CD8-positive, alpha-beta memory T cell (primary cell): Measurements from ENCODE around the gene SMPDL3B. TPM values are rescaled to one million over a fixed set of nuclear protein-coding genes. Genes with fewer than 3 reads are reported as not detected.
A peak's percentile ranks its signal among the peaks of the same experiment; 100 is the strongest.

ENCODE experiments used
- CTCF ChIA-PET: fragments of 350-600 bp; sonication (Branson Sonifier 250); formaldehyde crosslinking; loops from one replicate; lab custom pipeline; 2021; ENCODE audit warnings: antibody characterized with exemption; lab: Charles Lee
- POLR2A ChIA-PET: fragments of 350-600 bp; sonication (Branson Sonifier 250); formaldehyde crosslinking; loops from one replicate; lab custom pipeline; 2021; ENCODE audit warnings: antibody characterized with exemption; lab: Charles Lee
- DNase-seq, 5 donors: peaks; one replicate each; pipeline versions ENCODE4 v3.0.0 to v3.0.0-alpha.2; 2020 to 2022; ENCODE audit warnings: mixed read lengths in 1 of 5
- H3K27ac ChIP-seq: one replicate; pipeline ENCODE4 v1.7.0; 2013; ENCODE audit warnings: low read depth, mild to moderate bottlenecking, low read length, moderate library complexity
- H3K27me3 ChIP-seq: 2 replicates; pipeline ENCODE4 v1.7.0; 2013; ENCODE audit warnings: low read length, mild to moderate bottlenecking; ENCODE audit not compliant: insufficient read depth, poor library complexity, severe bottlenecking
- H3K36me3 ChIP-seq: 2 replicates; pipeline ENCODE4 v1.7.0; 2013; ENCODE audit warnings: mild to moderate bottlenecking, low read length, moderate library complexity; ENCODE audit not compliant: insufficient read depth
- H3K4me1 ChIP-seq: 2 replicates; pipeline ENCODE4 v1.7.0; 2013; ENCODE audit warnings: mild to moderate bottlenecking, low read length, moderate library complexity; ENCODE audit not compliant: insufficient read depth
- H3K4me3 ChIP-seq: 2 replicates; pipeline ENCODE4 v1.7.0; 2013; ENCODE audit warnings: mild to moderate bottlenecking, low read length
- H3K9me3 ChIP-seq: 2 replicates; pipeline ENCODE4 v1.7.0; 2013; ENCODE audit warnings: mild to moderate bottlenecking, low read length
- H3K27ac Mint-ChIP-seq, 8 donors: one replicate each; pipeline ENCODE4 v1.8.0; 2020 to 2021; ENCODE audit warnings: mixed read lengths in 8 of 8, mild to moderate bottlenecking in 6 of 8, inconsistent platforms in 3 of 8, moderate library complexity in 3 of 8
- H3K27me3 Mint-ChIP-seq, 2 donors: one replicate each; pipeline ENCODE4 v1.8.0; 2020 to 2021; ENCODE audit warnings: mixed read lengths in 2 of 2, mild to moderate bottlenecking in 1 of 2, moderate library complexity in 1 of 2
- H3K36me3 Mint-ChIP-seq, 3 donors: one replicate each; pipeline ENCODE4 v1.8.0; 2020 to 2021; ENCODE audit warnings: mixed read lengths in 3 of 3, inconsistent platforms in 1 of 3, mild to moderate bottlenecking in 1 of 3
- H3K4me1 Mint-ChIP-seq, 3 donors: one replicate each; pipeline ENCODE4 v1.8.0; 2020 to 2021; ENCODE audit warnings: mixed read lengths in 3 of 3, inconsistent platforms in 1 of 3, mild to moderate bottlenecking in 1 of 3
- H3K4me3 Mint-ChIP-seq, 7 donors: one replicate each; pipeline ENCODE4 v1.8.0; 2020 to 2021; ENCODE audit warnings: mixed read lengths in 7 of 7, mild to moderate bottlenecking in 6 of 7, moderate library complexity in 4 of 7, inconsistent platforms in 2 of 7
- H3K9me3 Mint-ChIP-seq, 5 donors: one replicate each; pipeline ENCODE4 v1.8.0; 2020 to 2022; ENCODE audit warnings: mixed read lengths in 5 of 5, mild to moderate bottlenecking in 3 of 5, moderate library complexity in 2 of 5, inconsistent platforms in 1 of 5
- polyA plus RNA-seq: library from polyadenylated mRNA; unstranded; fragments of 300-500 nt; fragmentation: Illumina TruSeq; gene quantifications from one replicate; pipeline ENCODE4 v1.2.3, GENCODE V29; 2021
- total RNA-seq, 2 experiments: library from RNA; stranded (reverse); gene quantifications; one replicate each; pipeline ENCODE4 v1.2.3, GENCODE V29; 2021

SMPDL3B gene
- total and polyA plus RNA-seq, 3 experiments from 2014 or later: 0.27 TPM; not detected in 2

- Histone ChIP-seq H3K9me3 (no peaks in the 10 kb centered on the region), H3K4me1 (peaks cover 4% of the 10 kb centered on the region), H3K27ac (no peak overlapping the region), H3K4me3 (no peak overlapping the region), H3K27me3 (no peaks in the 10 kb centered on the region), H3K36me3 (no peaks in the 10 kb centered on the region)
- ChIA-PET CTCF (interaction anchor here (0.7 kb wide), 1 partner anchor 8 kb away, joined by 3 read pairs; no protein-coding TSS in a partner anchor), POLR2A (no interaction called here)
- Mint-ChIP-seq H3K27ac (no peak overlapping the region), H3K27me3 (peaks cover 10 to 12% of the 10 kb centered on the region in 2 donors), H3K4me3 (no peak overlapping the region), H3K9me3 (no peaks in the 10 kb centered on the region), H3K4me1 (peaks cover 6 to 11% (median 6%) of the 10 kb centered on the region in 3 donors), H3K36me3 (no peaks in the 10 kb centered on the region)
- DNase-seq: no peak
Observed at GRCh38 chr1:27931184-27931583, 3.6 kb upstream of the SMPDL3B start.

GRCh38 chr1:27931759-27932158, 3.0 kb upstream of the SMPDL3B start:
- H3K4me3 ChIP-seq: no peak overlapping the region
- no peaks in the 10 kb centered on the region for H3K9me3 Mint-ChIP-seq
- no peak overlapping the region for H3K27ac ChIP-seq
- no peaks in the 10 kb centered on the region for H3K9me3 ChIP-seq
- H3K4me1 Mint-ChIP-seq: peaks cover 6 to 11% (median 6%) of the 10 kb centered on the region in 3 donors
- no peaks in the 10 kb centered on the region for H3K36me3 Mint-ChIP-seq
- no peak overlapping the region for H3K4me3 Mint-ChIP-seq
- peaks cover 10 to 12% of the 10 kb centered on the region in 2 donors for H3K27me3 Mint-ChIP-seq
- H3K27ac Mint-ChIP-seq: no peak overlapping the region
- H3K27me3 ChIP-seq: no peaks in the 10 kb centered on the region
- CTCF ChIA-PET: no interaction called here
- no peak for DNase-seq
- peaks cover 4% of the 10 kb centered on the region for H3K4me1 ChIP-seq
- POLR2A ChIA-PET: no interaction called here
- no peaks in the 10 kb centered on the region for H3K36me3 ChIP-seq

- Histone ChIP-seq H3K4me3 (no peak overlapping the region), H3K27me3 (no peaks in the 10 kb centered on the region), H3K27ac (no peak overlapping the region), H3K9me3 (no peaks in the 10 kb centered on the region), H3K4me1 (peaks cover 9% of the 10 kb centered on the region), H3K36me3 (no peaks in the 10 kb centered on the region)
- Mint-ChIP-seq H3K4me3 (no peak overlapping the region), H3K27me3 (peaks cover 10 to 12% of the 10 kb centered on the region in 2 donors), H3K27ac (peak overlapping the region in 1 of 8 donors; percentile 74), H3K36me3 (no peaks in the 10 kb centered on the region), H3K4me1 (peaks cover 14 to 31% (median 15%) of the 10 kb centered on the region in 3 donors), H3K9me3 (no peaks in the 10 kb centered on the region)
- ChIA-PET POLR2A (interaction anchor here (0.6 kb wide), 1 partner anchor 49 kb away, joined by 6 read pairs; no protein-coding TSS in a partner anchor), CTCF (no interaction called here)
- DNase-seq: no peak
Observed at GRCh38 chr1:27935721-27936120, 921 bp downstream of the SMPDL3B start.

- no peak overlapping the region for H3K27ac ChIP-seq
- Mint-ChIP-seq H3K27ac (no peak overlapping the region), H3K4me1 (peaks cover 15 to 31% (median 19%) of the 10 kb centered on the region in 3 donors), H3K4me3 (no peak overlapping the region), H3K36me3 (no peaks in the 10 kb centered on the region), H3K27me3 (peaks cover 10 to 12% of the 10 kb centered on the region in 2 donors), H3K9me3 (no peaks in the 10 kb centered on the region)
- H3K9me3 ChIP-seq: no peaks in the 10 kb centered on the region
- CTCF ChIA-PET: no interaction called here
- POLR2A ChIA-PET: no interaction called here
- DNase-seq: no peak
- no peaks in the 10 kb centered on the region for H3K27me3 ChIP-seq
- H3K4me1 ChIP-seq: peaks cover 13% of the 10 kb centered on the region
- H3K4me3 ChIP-seq: no peak overlapping the region
- no peaks in the 10 kb centered on the region for H3K36me3 ChIP-seq
Observed at GRCh38 chr1:27936370-27936769, 1.6 kb downstream of the SMPDL3B start.

- ChIA-PET POLR2A (no interaction called here), CTCF (no interaction called here)
- H3K27me3 ChIP-seq: no peaks in the 10 kb centered on the region
- H3K36me3 ChIP-seq: no peaks in the 10 kb centered on the region
- H3K9me3 ChIP-seq: no peaks in the 10 kb centered on the region
- no peak overlapping the region for H3K27ac Mint-ChIP-seq
- no peak overlapping the region for H3K27ac ChIP-seq
- no peak overlapping the region for H3K4me3 ChIP-seq
- no peak overlapping the region for H3K4me3 Mint-ChIP-seq
- no peaks in the 10 kb centered on the region for H3K36me3 Mint-ChIP-seq
- H3K4me1 Mint-ChIP-seq: peaks cover 15 to 34% (median 20%) of the 10 kb centered on the region in 3 donors
- no peaks in the 10 kb centered on the region for H3K9me3 Mint-ChIP-seq
- no peak for DNase-seq
- H3K4me1 ChIP-seq: peaks cover 13% of the 10 kb centered on the region
- H3K27me3 Mint-ChIP-seq: peaks cover 3 to 10% of the 10 kb centered on the region in 2 donors
Observed at GRCh38 chr1:27937524-27937836, 2.7 kb downstream of the SMPDL3B start.

- Mint-ChIP-seq H3K4me1 (peaks cover 23 to 43% (median 28%) of the 10 kb centered on the region in 3 donors), H3K36me3 (no peaks in the 10 kb centered on the region), H3K9me3 (no peaks in the 10 kb centered on the region), H3K4me3 (peak overlapping the region in 1 of 7 donors; percentile 16), H3K27me3 (peaks cover 0 to 8% of the 10 kb centered on the region in 2 donors), H3K27ac (peak overlapping the region in 1 of 8 donors; percentile 70)
- CTCF ChIA-PET: interaction anchor here (1.2 kb wide), 1 partner anchor 81 kb away, joined by 4 read pairs; no protein-coding TSS in a partner anchor
- no peak overlapping the region for H3K27ac ChIP-seq
- H3K4me1 ChIP-seq: peaks cover 22% of the 10 kb centered on the region
- H3K4me3 ChIP-seq: no peak overlapping the region
- no peaks in the 10 kb centered on the region for H3K36me3 ChIP-seq
- DNase-seq: no peak
- POLR2A ChIA-PET: no interaction called here
- H3K9me3 ChIP-seq: no peaks in the 10 kb centered on the region
- no peaks in the 10 kb centered on the region for H3K27me3 ChIP-seq
Observed at GRCh38 chr1:27938488-27938887, 3.7 kb downstream of the SMPDL3B start.

- Histone ChIP-seq H3K27ac (no peak overlapping the region), H3K27me3 (no peaks in the 10 kb centered on the region), H3K4me3 (no peak overlapping the region), H3K36me3 (no peaks in the 10 kb centered on the region), H3K4me1 (peaks cover 33% of the 10 kb centered on the region), H3K9me3 (no peaks in the 10 kb centered on the region)
- Mint-ChIP-seq H3K36me3 (no peaks in the 10 kb centered on the region), H3K4me3 (no peak overlapping the region), H3K27ac (peak overlapping the region; percentile 24 to 87 (median 70)), H3K27me3 (peaks cover 0 to 5% of the 10 kb centered on the region in 2 donors), H3K4me1 (peaks cover 26 to 43% (median 31%) of the 10 kb centered on the region in 3 donors), H3K9me3 (no peaks in the 10 kb centered on the region)
- CTCF ChIA-PET: interaction anchor here (0.7 to 2.5 kb wide), 16 partner anchors 10 to 149 kb away, joined by 3 to 19 read pairs (median 4); partner anchors contain the start of gene EYA3
- POLR2A ChIA-PET: interaction anchor here (0.6 kb wide), 1 partner anchor 24 kb away, joined by 5 read pairs; no protein-coding TSS in a partner anchor
- DNase-seq: peak; percentile 51 to 79 (median 58)
Observed at GRCh38 chr1:27940297-27940696, 5.5 kb downstream of the SMPDL3B start.

- ChIA-PET CTCF (interaction anchor here (0.7 to 2.5 kb wide), 15 partner anchors 11 to 148 kb away, joined by 3 to 19 read pairs (median 4); partner anchors contain the start of gene EYA3), POLR2A (interaction anchor here (0.6 kb wide), 1 partner anchor 23 kb away, joined by 5 read pairs; no protein-coding TSS in a partner anchor)
- Histone ChIP-seq H3K4me1 (peaks cover 32% of the 10 kb centered on the region), H3K9me3 (no peaks in the 10 kb centered on the region), H3K27me3 (no peaks in the 10 kb centered on the region), H3K4me3 (no peak overlapping the region), H3K27ac (no peak overlapping the region), H3K36me3 (no peaks in the 10 kb centered on the region)
- Mint-ChIP-seq H3K4me1 (peaks cover 26 to 40% (median 29%) of the 10 kb centered on the region in 3 donors), H3K9me3 (no peaks in the 10 kb centered on the region), H3K36me3 (no peaks in the 10 kb centered on the region), H3K27ac (peak overlapping the region in 6 of 8 donors; percentile 24 to 91 (median 84)), H3K27me3 (peaks cover 0 to under 1% of the 10 kb centered on the region in 2 donors), H3K4me3 (no peak overlapping the region)
- DNase-seq: no peak
Observed at GRCh38 chr1:27940870-27941560, 6.2 kb downstream of the SMPDL3B start.
